OCI-LY1 (cell line): ENCODE results near the gene NPY4R2.
"Not testable (repeated sequence)": the region's sequence is repeated elsewhere in the genome, so short reads cannot be mapped to it uniquely, and the experiment has no call there.

Experiments
- EZH2 ChIP-seq: fragments of 200-600 bp; sonication (generic), shearing (Covaris generic); IDR thresholded peaks from 2 replicates; pipeline ENCODE4 v1.8.0; 2017; ENCODE audit warnings: borderline replicate concordance, mixed run types, mild to moderate bottlenecking, antibody characterized with exemption, low read length, moderate library complexity, mixed read lengths
- TF ChIP-seq, protein P1 (sequence below): fragments of 200-600 bp; sonication (generic), shearing (Covaris generic); IDR thresholded peaks from 2 replicates; pipeline ENCODE4 v1.5.1; 2017; ENCODE audit warnings: mild to moderate bottlenecking, antibody characterized with exemption, low read length, moderate library complexity, mixed read lengths

DNA sequence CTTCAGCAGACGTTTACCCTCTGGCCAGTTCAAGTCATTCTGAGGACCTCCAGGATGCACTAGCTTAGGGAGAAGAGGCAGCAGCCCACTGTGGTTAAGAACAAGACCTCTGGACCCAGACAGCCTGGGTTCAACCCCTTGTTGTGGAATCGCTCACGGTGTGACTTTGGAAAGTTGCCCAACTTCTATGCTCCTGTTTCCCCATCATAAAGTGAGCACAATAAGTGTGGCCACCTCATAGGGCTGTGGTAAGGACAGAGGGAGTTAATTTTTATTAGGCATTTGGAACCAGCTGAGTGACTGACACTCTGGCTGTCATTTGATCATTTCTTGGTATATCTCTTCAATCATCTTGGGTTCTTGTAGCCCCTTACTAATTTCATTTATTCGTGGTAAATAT is 31.6 kb upstream of the NPY4R2 start:
- TF ChIP-seq, protein P1, sequence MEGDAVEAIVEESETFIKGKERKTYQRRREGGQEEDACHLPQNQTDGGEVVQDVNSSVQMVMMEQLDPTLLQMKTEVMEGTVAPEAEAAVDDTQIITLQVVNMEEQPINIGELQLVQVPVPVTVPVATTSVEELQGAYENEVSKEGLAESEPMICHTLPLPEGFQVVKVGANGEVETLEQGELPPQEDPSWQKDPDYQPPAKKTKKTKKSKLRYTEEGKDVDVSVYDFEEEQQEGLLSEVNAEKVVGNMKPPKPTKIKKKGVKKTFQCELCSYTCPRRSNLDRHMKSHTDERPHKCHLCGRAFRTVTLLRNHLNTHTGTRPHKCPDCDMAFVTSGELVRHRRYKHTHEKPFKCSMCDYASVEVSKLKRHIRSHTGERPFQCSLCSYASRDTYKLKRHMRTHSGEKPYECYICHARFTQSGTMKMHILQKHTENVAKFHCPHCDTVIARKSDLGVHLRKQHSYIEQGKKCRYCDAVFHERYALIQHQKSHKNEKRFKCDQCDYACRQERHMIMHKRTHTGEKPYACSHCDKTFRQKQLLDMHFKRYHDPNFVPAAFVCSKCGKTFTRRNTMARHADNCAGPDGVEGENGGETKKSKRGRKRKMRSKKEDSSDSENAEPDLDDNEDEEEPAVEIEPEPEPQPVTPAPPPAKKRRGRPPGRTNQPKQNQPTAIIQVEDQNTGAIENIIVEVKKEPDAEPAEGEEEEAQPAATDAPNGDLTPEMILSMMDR, result not testable (repeated sequence)
- not testable (repeated sequence) for TF ChIP-seq EZH2
